NCI-H2196 (cell line): ENCODE data around the gene HNF1B.
"Not testable (repeated sequence)": the region's sequence is repeated elsewhere in the genome, so short reads cannot be mapped to it uniquely, and the experiment has no call there.

ENCODE experiments used
- DNase-seq: peaks from one replicate; lab custom pipeline; 2025; ENCODE audit not compliant: unreplicated experiment; lab: John Stamatoyannopoulos, UW

The HNF1B gene

GRCh38 chr17:37744961-37745800, at the start of gene HNF1B:
Gene HNF1B, minus strand, starts transcription at chr17:37745059. Its CDS starts 175 bp downstream, at chr17:37744884.
- DNase-seq = no peak

DNA sequence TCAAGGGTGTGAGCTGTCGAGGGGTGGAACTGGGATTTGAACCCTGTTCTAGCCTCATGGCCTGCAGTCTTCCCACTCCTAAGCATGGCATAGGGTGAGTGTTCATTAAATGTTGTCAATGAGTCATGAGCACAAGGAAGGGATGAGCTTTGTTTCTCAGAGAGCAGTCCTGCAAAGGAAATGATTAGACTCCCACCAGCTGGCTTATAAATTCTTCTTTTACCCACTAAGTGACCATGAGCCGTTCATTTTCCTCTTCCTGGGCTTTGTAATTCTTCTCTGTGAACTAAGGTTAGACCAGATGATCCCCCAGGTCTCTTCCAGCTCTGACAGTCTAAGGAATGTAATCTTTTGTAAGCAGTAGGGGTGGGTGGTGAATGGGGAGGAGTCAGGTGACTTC, 47.9 kb upstream of the HNF1B start:
- DNase-seq = no peak

GRCh38 chr17:37791447-37792399, 46.9 kb upstream of the HNF1B start:
- no peak for DNase-seq

DNA sequence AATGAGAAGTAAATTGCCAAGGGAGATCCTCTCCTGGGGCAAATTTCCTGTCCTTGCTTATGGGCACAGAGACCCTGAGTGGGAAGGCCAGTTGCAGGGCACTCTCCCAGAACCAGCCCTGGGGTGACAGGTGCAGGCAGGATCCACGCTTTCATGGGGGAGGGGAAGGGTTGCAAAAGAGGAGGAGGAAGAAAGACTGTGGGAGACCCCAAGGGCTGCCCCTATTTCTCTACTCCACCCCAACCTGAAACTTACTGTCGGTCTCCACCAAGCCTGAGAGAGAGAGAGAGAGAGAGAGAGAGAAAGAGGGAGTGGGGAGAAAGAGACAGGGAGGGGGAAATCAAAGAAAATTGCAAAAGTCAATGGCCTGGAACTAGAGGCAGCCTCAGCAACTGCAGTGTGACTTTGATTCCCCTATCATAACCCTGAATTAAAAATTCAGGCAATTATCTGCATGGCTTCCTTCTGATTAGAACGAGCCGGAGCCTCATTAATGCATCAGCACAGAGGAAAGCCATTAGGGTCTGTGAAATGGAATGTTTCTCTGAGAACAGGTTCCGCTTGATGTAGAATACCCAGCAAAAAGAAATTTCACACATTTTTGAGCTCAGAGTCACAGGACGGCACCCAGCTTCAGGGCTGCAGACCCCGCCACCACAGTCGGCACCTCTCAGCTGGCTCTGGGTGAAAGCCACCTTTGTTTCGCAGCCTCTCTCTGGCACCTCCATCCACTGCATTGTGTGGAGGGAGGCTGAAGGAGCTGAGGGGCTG, 45.1 kb upstream of the HNF1B start:
- DNase-seq = no peak

- no peak for DNase-seq
Measured at GRCh38 chr17:37789021-37789565, 44.2 kb upstream of the HNF1B start.

DNA sequence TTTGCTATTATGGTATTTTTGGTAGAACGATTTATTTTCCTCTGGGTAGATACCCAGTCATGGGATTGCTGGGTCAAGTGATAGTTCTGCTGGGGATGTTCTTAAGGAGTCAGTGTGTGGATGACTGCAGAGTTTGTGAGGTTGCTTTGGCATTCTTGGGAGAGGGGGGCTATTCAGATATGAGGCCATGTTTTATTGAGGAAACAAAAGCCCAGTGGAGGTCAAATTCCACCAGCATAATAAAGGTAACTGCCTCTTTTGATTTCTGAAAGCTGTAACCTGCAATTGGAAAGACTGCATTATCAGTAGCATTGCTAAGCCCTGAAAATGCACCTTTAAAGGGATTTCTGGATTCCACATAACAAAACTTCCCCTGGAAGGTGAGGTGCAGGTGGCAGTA, 43.7 kb upstream of the HNF1B start:
- no peak for DNase-seq

DNA sequence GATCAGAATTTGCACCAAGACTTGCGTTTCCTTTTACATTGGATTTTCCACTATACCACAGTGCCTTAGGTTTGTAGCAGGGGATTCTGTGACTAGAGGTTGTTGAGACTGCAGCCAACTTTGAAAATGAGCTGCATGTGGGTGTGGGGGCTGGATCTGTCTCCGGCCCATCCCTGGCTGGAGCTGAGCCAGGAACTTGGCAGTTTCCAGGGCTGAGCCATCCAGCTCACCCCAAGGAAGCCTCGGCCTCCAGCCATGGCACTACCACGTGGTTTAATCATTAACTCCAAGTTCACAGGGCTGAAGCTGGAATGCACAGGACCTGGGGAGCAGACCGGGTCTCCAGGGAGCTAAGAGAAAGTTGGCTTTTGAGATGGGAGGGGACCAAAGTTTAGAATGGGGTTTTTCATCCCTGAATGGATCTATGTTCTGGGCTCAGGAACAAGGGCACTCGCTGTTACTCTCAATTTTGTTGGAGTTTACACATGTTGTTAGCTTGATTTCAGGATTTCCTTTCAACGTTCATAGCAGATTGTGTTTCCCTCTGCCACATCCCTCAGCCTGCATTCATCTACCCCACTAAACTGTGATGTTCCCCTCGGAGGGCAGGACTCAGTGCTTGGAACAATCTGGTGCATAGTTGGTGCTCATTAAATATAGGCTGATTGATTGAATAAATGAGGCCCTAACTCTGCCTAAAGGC, 42.3 kb upstream of the HNF1B start:
- no peak for DNase-seq

- DNase-seq = no peak
Measured at GRCh38 chr17:37786481-37786880, 41.6 kb upstream of the HNF1B start.

DNA sequence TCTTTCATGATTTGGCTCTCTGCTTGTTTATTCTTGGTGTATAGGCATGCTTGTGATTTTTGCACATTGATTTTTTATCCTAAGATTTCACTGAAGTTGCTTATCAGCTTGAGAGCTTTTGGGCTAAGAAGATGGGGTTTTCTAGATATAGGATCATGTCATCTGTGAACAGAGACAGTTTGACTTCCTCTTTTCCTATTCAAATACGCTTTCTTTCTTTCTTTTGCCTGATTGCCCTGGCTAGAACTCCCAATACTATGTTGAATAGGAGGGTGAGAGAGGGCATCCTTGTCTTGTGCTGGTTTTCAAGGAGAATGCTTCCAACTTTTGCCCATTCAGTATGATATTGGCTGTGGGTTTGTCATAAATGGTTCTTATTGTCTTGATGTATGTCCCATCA, 37.6 kb upstream of the HNF1B start:
- DNase-seq = not testable (repeated sequence)

GRCh38 chr17:37781451-37781850, 36.6 kb upstream of the HNF1B start:
- DNase-seq = no peak

- no peak for DNase-seq
Measured at GRCh38 chr17:37779554-37779953, 34.7 kb upstream of the HNF1B start.

DNA sequence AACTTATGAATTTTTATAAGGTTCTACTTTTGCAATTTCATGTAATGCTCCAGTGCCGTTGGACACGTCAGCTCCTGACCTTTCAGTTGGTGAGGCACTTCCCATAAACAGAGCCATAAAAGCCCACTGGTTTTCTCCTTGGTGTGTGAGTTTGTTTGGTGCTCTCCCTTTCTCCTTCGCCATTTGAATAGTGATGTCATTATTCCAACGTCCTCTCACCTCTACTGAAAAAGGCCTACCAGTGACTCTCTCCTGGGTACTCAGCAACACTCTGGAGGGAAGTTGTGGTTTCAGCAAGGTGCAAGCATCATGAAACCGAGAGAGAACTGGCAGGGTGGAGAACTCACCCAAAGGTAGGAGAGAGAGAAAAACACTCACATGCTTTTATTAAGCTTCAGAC, 29.6 kb upstream of the HNF1B start:
- DNase-seq = no peak

DNA sequence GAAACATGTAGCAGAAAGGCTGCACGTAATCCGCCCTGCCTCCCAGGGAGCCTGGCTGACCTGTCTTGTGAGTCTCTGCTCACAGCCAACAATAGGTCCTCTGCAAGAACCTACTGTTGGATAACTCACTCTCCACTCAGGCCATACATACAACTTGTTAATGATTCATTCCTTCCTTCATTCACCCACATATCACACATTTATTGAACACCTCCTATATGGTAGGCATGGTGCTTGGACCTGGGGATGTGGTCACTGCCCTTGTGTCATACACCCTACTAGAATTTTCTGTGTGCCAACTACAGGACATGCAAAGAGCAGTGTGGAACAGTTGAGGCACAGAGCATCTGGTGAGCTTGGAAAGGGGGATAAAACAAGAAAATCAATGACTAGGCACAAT, 28.1 kb upstream of the HNF1B start:
- DNase-seq = no peak

DNA sequence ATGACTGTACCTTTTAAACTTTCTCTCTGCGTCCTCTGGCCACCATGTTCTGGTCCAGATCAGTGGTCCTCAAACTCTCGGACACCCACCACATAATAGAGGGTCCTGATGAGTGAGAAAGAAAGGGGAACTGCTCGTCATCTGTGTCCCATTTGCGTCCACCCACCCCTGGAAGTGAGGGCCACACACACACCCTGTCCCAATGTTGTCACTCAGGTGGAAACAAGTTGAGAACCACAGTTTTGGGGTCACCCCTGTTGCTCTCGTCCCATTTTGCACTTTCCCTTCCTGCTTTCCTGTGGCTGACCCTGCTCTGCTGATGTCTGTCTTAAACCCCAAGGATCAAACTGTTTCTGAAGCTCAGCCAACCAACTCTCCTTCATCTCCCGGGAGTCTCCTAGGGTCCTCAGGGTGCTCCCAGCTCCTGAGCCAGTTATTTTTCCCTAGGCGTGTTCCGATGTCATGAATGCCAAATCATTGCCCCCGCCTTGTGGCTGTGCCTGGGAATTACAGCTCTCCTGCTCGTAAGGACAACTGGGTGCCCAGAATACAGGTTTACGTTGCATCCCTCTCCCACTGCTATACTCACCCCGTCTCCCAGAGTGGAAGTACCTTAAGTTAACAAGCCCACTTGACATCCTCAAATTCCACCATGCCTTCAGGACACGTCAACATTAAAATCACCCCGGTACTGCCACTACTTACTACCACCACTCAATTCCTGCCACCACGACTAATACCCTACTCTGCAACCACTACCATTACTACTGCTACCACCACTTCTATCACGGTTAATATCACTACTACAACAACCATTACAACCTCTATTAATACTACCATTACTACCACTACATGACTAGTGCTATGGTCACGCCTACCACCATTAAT, 26.0 kb upstream of the HNF1B start:
- peak; percentile 14 for DNase-seq

DNA sequence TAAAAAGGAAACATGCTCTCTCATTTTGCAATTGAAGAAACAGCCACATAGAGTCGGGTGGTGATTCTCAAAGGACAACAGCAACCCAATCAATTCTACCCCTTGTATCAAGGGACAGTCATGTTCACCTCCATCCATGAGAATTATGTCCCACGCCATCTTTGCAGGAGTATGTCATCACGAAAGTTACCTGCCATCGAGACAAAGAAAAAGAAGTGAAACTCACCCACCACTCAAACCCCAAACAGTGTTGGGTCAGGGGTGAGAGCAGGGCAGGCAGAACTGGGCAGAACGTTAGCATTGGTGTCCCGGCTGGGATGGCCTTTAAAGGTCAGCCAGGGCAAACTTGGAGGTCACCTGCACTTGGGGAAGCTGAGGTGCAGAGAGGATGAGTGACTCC, 24.2 kb upstream of the HNF1B start:
- DNase-seq = no peak

- DNase-seq = no peak
Measured at GRCh38 chr17:37768438-37768837, 23.6 kb upstream of the HNF1B start.

- DNase-seq = no peak
Measured at GRCh38 chr17:37766971-37767370, 22.1 kb upstream of the HNF1B start.

- DNase-seq = no peak
Measured at GRCh38 chr17:37764383-37764782, 19.5 kb upstream of the HNF1B start.

DNA sequence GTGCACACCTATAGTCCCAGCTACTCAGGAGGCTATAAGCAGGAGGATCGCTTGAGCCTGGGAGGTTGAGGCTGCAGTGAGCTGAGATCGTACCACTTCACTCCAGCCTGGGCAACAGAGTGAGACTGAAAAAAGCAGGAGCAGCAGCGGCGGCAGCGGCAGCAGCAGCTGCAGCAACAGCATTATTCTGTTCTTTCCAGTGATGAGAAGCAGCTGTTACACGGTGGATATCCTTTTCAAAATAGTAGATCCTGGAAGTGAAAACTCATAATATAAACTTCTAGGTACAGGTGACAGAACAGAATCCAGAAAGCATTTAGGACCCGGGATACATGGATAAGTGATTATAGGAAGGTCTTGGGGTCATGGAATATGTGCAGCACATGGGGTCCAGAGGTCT, 17.8 kb upstream of the HNF1B start:
- no peak for DNase-seq
